NCI-H2196 treated with DMSO at 0.1 percent for 48 hours (cell line): Measurements from ENCODE around the gene LPAR3.

Experiments used
- DNase-seq: peaks from one replicate; lab custom pipeline; 2025; ENCODE audit not compliant: unreplicated experiment; lab: John Stamatoyannopoulos, UW

Gene LPAR3

GRCh38 chr1:84859866-84860265 is 33.1 kb downstream of the LPAR3 start:
- no peak for DNase-seq

DNA sequence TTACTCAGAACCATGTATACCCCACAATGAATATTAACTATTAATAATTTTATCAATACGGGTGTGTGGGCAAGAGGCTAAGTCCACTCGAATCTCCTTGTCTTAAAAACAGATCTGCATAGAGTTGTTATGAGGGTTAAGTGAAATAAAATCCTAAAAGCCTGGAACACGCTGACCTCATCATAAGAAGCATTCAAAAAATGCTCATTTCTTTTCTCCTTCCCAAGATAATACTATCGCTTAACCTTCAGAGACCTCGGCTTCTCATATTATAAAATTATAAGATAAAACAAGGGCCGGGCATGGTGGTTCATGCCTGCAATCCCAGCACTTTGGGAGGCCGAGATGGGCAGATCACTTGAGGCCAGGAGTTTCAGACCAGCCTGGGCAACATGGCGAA is 35.1 kb downstream of the LPAR3 start:
- DNase-seq: no peak

DNA sequence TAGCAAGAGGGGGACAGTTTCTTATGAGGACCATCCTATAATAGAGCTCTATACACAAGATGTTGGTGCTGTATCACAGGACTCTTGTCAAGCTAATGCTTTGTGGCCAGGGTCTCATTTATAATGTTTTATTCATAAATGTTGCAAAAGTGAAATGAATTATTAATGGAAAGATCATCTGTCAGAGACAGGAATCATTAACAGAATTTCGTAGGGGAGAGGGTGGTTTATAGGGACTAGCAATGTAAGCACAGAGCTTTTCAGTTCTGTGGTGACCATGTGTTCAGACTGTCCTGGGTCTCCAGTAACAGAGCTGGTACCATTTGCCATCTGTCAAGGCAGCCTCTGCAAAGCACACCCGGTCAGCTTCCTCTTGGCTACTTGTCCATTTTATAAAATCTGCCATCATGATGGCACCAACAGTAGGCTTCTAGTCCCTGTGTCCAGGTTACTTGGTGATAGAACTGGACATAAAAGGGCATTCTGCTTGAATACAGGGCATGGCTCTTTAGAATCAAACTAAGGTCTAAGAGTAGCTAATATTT is 36.2 kb downstream of the LPAR3 start:
- no peak for DNase-seq

- DNase-seq: no peak
Measured at GRCh38 chr1:84855691-84856630, 37.0 kb downstream of the LPAR3 start.

DNA sequence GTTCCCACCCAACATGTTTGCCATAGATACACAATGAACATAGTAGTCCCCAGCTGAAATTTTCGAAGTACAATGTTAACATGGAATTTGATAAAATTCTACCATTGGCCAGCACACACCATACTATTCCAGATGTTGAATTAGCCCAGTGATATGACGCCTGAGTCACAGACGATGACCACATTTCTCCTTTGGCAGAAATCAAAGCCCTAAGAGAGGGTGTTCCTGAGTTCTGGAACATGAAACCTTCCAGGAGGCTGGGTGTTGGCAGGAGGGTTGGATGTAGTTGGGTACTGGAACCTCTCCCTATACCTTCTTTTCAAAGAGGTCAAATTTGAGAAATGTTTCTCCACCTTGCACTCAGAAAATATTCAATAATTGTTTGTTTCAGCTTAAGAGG is 37.8 kb downstream of the LPAR3 start:
- DNase-seq: no peak

GRCh38 chr1:84853741-84854721 is 39.0 kb downstream of the LPAR3 start:
- no peak for DNase-seq

GRCh38 chr1:84851839-84852238 is 41.2 kb downstream of the LPAR3 start:
- DNase-seq: no peak

DNA sequence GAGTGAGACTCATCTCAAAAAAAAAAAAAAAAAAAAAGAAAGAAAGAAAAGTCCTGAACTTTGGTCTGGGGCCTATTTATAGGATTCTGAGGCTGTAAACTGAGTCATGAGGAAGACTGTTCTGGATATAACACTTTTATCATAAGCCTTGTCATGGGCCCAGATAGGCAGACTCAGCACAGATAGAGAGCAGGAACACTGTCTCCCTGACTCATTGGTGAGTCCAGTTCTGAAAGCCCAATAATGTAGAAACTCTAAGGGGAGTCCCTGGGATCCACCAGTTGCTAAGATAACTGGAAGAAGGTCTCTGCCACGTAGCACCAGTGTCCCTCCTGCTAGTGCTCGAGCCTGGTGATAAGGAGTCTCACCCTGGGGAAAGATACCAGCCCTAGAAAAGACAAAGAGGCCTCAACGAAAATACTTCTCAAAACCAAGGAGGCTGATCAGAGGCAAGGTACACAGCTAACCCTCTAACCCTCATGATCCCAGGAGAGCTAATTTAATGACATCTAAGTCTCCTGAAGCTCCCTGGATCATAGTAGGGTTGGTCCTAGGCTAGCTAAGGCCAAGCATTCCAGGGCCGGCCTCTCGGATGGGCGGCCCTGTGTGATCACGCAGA is 43.5 kb downstream of the LPAR3 start:
- DNase-seq: no peak

- peak; percentile 88 for DNase-seq
Measured at GRCh38 chr1:84847253-84848250, 45.5 kb downstream of the LPAR3 start.

- no peak for DNase-seq
Measured at GRCh38 chr1:84846387-84846786, 46.6 kb downstream of the LPAR3 start.

GRCh38 chr1:84845357-84845756 is 47.6 kb downstream of the LPAR3 start:
- DNase-seq: no peak

- DNase-seq: no peak
Measured at GRCh38 chr1:84844094-84844493, 48.9 kb downstream of the LPAR3 start.

- DNase-seq: no peak
Measured at GRCh38 chr1:84842748-84843231, 50.2 kb downstream of the LPAR3 start.

DNA sequence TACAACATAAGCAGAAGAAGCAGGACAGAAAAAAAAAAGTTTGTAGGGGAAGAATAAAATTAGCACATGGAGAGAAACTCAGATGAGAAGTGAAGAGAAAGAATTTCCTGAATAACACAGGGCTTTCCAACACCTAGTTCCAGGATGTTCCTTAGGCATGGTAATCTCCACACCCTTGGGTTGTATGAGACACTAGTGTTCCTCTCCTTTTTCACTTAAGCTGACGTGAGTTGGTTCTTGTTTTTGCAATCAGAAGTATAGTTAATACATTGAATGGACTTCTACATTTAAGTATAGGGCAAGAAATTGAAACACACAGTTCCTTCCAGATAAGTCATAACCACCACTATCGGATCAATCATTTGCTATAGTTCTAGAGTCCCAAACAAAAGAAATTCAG is 51.0 kb downstream of the LPAR3 start:
- no peak for DNase-seq

- no peak for DNase-seq
Measured at GRCh38 chr1:84840346-84840745, 52.7 kb downstream of the LPAR3 start.

DNA sequence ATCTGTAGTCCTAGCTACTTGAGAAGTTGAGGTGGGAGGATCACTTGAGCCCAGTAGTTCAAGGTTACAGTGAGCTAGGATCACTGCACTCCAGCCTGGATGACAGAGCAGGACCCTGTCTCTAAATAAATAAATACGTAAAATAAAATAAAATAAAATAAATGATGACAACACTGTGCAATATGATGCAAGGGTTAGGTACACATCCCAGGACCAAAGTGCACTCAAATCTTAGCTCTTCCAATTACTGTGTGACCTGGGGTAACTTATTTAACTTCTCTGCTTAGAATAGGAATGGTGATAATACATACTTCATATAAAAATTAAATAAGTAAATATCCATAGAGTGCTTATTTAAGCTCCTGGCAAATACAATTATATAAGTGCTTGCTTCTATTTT is 53.5 kb downstream of the LPAR3 start:
- DNase-seq: no peak

DNA sequence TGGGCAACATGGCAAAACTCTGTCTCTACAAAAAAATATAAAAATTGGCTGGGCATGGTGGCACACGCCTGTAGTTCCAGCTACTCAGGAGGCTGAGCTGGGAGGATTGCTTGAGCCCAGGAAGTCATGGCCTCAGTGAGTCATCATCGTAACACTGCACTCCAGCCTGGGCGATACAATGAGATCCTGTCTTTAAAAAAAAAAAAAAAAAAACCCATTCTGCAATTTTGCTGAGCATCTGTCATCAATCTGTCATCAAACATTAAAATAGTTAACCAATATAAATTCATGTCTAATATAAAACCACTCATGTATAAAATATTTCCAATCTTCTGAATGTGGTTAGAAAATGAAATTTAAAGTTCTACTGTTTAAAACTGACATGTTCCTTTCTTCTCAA is 56.9 kb downstream of the LPAR3 start:
- DNase-seq: no peak

DNA sequence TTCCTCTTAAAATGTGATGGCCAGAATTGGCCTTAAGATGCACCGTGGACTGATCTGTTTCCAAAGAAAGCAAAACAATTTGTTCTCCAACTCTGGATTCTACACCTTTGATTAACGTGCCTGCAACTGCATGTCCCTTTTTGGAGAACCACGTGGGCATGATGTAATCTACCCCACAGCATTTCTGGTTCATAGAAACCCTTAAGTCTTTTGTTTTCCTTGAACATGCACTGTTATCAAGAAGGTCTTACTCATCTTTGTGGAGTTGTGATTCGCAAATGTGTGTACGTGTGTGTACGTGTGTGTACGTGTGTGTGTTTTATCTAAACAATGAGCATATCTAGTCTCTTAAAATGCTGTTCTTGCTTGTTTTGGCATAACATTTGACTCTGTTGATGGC is 57.8 kb downstream of the LPAR3 start:
- no peak for DNase-seq

DNA sequence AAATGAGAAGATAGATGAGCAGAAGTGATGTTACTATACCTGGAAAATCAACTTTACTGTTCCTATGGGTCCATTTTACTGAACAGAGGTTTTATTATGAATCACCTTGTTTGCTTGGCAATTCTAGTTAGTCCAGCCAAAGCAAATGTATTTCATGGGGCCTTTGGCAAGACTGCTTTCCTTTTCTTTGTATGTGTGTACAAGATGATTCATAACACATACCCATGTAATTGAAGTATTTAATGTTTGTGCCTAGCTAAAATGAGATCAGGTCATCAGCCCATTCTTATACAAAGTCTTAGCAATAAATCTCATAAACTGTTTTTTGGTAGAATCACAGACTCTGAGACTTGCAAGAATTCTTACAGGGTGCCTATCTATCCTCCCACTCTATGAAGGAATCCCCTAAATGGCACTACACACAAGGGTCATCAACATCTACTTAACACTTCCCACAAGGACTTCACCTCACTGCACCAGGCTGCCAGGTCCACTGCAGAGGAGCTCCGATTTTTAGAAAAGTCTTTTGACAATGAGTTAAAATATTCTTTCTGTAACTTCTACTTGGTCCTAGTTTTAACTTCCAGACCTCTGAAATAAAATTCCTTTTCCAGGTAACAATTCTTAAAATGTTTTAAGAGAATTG is 58.5 kb downstream of the LPAR3 start:
- peak; percentile 8 for DNase-seq
